Measurements from ENCODE around the gene ABCA7. TPM values are rescaled to one million over a fixed set of nuclear protein-coding genes. Genes with fewer than 3 reads are reported as not detected.
A peak's percentile ranks its signal among the peaks of the same experiment; 100 is the strongest.

ABCA7 gene
- total and polyA plus RNA-seq, 12 donors, result 2.1 to 109 (median 18.8) TPM

DNA sequence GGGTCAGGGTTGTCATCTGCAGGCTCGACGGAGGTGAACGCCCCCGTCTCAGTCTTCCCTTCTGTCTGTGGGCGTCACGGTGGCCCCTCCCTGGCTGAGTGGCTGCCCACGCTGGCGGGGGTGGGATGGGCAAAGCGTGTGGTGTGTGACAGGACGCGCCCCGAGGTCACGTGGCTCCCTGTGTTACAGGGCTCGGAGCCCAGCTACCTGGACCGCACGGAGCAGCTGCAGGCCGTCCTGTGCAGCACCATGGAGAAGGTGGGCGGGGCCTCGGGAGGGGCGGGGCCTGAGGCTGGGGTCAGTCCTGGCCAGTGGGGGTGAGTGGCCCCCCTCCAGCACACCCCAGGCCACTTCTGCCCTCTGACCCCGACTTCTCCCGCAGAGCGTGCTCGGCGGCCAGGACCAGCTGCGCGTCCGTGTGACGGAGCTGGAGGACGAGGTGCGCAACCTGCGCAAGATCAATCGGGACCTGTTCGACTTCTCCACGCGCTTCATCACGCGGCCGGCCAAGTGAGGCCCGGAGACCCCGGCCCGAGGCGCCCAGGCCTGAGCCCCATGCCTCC lies 46.0 kb upstream of the ABCA7 start:
- no peak overlapping the region for H3K27ac ChIP-seq
- intact Hi-C loops (cut with DNase I), result loop anchor here in 1 of 2 donors (10.0 kb wide), 1 partner anchor 219 kb away; no protein-coding TSS in a partner anchor

GRCh38 chr19:994516-994915 lies 45.4 kb upstream of the ABCA7 start:
- H3K4me1 ChIP-seq (replicated peaks in 1 of 2), result peaks cover 15 to 28% of the 10 kb centered on the region in 2 donors
- H3K27ac ChIP-seq, result no peak overlapping the region
- no peaks in the 10 kb centered on the region for H3K36me3 ChIP-seq (replicated peaks in 1 of 2)
- H3K4me3 ChIP-seq, result no peak overlapping the region
- no peak for DNase-seq
- WGBS, 4 donors, result 85 to 96% (median 94%) methylated on average over 7 to 18 of the region's 18 CpGs
- no peaks in the 10 kb centered on the region for H3K9me3 ChIP-seq (replicated peaks in 1 of 3)
- TF ChIP-seq, protein P1, sequence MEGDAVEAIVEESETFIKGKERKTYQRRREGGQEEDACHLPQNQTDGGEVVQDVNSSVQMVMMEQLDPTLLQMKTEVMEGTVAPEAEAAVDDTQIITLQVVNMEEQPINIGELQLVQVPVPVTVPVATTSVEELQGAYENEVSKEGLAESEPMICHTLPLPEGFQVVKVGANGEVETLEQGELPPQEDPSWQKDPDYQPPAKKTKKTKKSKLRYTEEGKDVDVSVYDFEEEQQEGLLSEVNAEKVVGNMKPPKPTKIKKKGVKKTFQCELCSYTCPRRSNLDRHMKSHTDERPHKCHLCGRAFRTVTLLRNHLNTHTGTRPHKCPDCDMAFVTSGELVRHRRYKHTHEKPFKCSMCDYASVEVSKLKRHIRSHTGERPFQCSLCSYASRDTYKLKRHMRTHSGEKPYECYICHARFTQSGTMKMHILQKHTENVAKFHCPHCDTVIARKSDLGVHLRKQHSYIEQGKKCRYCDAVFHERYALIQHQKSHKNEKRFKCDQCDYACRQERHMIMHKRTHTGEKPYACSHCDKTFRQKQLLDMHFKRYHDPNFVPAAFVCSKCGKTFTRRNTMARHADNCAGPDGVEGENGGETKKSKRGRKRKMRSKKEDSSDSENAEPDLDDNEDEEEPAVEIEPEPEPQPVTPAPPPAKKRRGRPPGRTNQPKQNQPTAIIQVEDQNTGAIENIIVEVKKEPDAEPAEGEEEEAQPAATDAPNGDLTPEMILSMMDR (IDR thresholded peaks at IDR 0.05), result no peak
- no peak for TF ChIP-seq POLR2A (IDR thresholded peaks at IDR 0.05)
- H3K27me3 ChIP-seq, result peaks cover 29% of the 10 kb centered on the region
- intact Hi-C loops (cut with DNase I), result loop anchor here in 1 of 2 donors (10.0 kb wide), 1 partner anchor 220 kb away; no protein-coding TSS in a partner anchor

More for the DNA sequence above, 46.0 kb upstream of the ABCA7 start:
- DNase-seq, result no peak
- 86 to 93% (median 87%) methylated on average over 26 to 43 of the region's 43 CpGs for WGBS, 4 donors
- Histone ChIP-seq H3K27me3 (peaks cover 23% of the 10 kb centered on the region), H3K4me1 (replicated peaks in 1 of 2) (peaks cover 15 to 32% of the 10 kb centered on the region in 2 donors), H3K36me3 (replicated peaks in 1 of 2) (no peaks in the 10 kb centered on the region), H3K4me3 (no peak overlapping the region), H3K9me3 (replicated peaks in 1 of 3) (no peaks in the 10 kb centered on the region)
- TF ChIP-seq POLR2A (IDR thresholded peaks at IDR 0.05), result no peak
- TF ChIP-seq, protein P1 (IDR thresholded peaks at IDR 0.05), result no peak

- H3K27ac ChIP-seq, result no peak overlapping the region
- no peaks in the 10 kb centered on the region for H3K9me3 ChIP-seq (replicated peaks in 1 of 3)
- intact Hi-C loops (cut with DNase I), result loop anchor here in 1 of 2 donors (10.0 kb wide), 1 partner anchor 220 kb away; no protein-coding TSS in a partner anchor
- no peaks in the 10 kb centered on the region for H3K36me3 ChIP-seq (replicated peaks in 1 of 2)
- H3K4me3 ChIP-seq, result no peak overlapping the region
- WGBS, 4 donors, result 73 to 79% (median 77%) methylated on average over 7 to 26 of the region's 26 CpGs
- peaks cover 9 to 21% of the 10 kb centered on the region in 2 donors for H3K4me1 ChIP-seq (replicated peaks in 1 of 2)
- peaks cover 31% of the 10 kb centered on the region for H3K27me3 ChIP-seq
- no peak for TF ChIP-seq POLR2A (IDR thresholded peaks at IDR 0.05)
- TF ChIP-seq, protein P1 (IDR thresholded peaks at IDR 0.05), result no peak
- no peak for DNase-seq
Observed at GRCh38 chr19:995051-995827, 44.7 kb upstream of the ABCA7 start.

DNA sequence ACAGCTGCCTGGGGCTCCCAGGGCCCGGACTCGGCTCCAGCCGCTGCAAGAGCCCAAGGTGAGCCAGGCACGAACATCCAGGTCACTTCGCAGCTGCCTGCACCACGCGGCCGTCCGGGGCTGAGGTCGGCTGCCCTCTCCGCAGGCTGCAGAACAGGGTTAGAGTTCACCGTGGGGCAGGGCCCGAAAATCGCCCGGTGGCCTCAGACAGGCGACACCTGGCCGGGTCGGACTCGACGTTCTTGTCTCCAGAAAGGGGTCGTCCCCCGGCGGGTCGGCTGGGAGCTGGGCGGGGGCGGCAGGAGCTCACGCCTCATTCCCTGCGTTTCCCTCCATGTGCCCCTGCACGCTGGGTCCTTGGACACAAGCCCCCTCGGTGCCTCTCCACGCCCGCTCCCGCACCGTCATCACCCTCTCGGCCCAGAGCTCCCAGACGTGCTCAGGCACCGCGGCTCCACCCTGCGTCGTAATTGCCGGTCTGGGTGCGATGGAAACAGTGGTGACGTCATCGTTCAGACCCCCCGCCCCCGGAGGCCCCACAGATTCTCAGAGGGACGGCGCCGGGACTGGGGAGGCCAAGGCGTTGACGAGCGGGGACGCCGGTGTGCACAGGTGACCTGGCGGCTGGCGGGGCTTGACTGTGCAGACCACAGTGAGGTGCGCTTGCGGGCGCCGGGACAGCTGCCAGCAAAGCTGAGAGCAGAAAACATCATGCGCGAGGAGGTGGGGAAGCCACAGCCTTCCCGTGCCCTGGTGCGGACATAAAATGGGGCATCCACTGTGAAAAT lies 43.7 kb upstream of the ABCA7 start:
- intact Hi-C loops (cut with DNase I), result loop anchor here in 1 of 2 donors (10.0 kb wide), 1 partner anchor 221 kb away; no protein-coding TSS in a partner anchor
- 3 to 11% (median 7%) methylated on average over 8 to 64 of the region's 64 CpGs for WGBS, 4 donors
- peak in 2 of 7 donors; percentile 51 to 88 for DNase-seq
- TF ChIP-seq, protein P1 (IDR thresholded peaks at IDR 0.05), result no peak
- TF ChIP-seq POLR2A (IDR thresholded peaks at IDR 0.05), result no peak
- H3K4me3 ChIP-seq, result no peak overlapping the region
- H3K9me3 ChIP-seq (replicated peaks in 1 of 3), result no peaks in the 10 kb centered on the region
- no peak overlapping the region for H3K27ac ChIP-seq
- H3K4me1 ChIP-seq (replicated peaks in 1 of 2), result peaks cover 0 to 19% of the 10 kb centered on the region in 2 donors
- H3K36me3 ChIP-seq (replicated peaks in 1 of 2), result no peaks in the 10 kb centered on the region
- H3K27me3 ChIP-seq, result peaks cover 38% of the 10 kb centered on the region

Measured in adrenal gland (tissue), 12 donors.